ENCODE measurements around the gene PTEN. TPM values are rescaled to one million over a fixed set of nuclear protein-coding genes. Genes with fewer than 3 reads are reported as not detected.

Gene PTEN
- total RNA-seq, 1 experiment from 2014 or later = 45.6 TPM

DNA sequence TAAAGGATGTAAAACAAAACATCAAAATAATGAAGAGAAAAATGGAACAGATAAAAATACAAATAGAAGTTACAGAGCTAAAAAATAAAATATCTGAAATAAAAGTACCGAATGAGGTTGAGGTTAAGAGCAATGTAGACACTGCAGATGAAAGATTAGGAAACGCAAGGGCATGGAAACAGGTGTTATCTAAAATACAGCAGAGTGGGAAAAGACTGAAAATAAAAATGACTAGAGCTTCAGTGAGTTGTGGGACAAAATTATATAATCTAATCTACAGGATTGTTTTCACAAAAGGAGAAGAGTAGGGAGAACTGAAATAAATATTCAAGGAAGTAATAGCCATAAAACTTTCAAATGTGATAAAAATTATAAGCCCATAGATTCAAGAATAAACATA is 123.8 kb downstream of the PTEN start:
- in situ Hi-C loops (cut with HindIII; ENCODE audit: low pct_unique_long_range_greater_than_20kb, low sequenced_read_pairs) = no loop called here
- DNase-seq (ENCODE audit: low read depth) = no peak

DNA sequence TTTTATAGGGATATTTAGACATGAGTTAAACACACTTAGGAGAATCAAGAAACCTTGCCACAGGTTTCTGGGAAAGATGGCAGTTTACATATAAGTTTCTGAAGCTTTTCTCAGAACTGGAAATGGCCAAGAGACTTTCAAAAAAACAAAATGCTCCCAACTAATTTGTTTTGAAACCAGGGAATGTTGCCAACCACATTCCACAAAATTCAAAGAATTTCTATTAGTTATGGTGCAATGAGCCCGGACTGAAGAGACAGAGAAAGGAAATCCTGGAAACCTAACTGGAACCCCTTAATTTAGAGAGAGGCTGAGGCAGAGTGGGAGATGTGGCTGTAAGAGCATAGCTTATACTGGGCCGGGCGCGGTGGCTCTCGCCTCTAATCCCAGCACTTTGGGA is 128.5 kb downstream of the PTEN start:
- no peak for DNase-seq (ENCODE audit: low read depth)
- in situ Hi-C loops (cut with HindIII; ENCODE audit: low pct_unique_long_range_greater_than_20kb, low sequenced_read_pairs) = no loop called here

DNA sequence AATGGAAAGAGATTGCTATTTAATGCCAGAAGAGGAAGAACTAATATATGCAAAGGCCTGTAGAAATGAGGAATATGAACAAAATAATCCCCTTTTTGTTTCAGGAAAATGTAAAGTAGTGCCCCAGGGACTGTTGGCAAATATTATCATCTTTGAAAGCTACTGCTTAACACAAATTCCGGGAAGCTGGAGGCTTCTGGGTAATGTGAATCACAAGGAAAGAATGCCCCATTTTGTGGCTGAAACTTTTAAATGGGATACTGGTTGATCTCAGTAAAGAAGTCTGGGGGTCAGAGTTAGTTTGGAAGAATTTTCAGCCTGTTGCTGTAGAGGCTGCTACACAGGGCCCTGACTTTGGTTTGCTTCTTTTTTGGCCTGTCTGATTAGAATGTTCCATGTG is 141.0 kb downstream of the PTEN start:
- in situ Hi-C loops (cut with HindIII; ENCODE audit: low pct_unique_long_range_greater_than_20kb, low sequenced_read_pairs) = no loop called here
- no peak for DNase-seq (ENCODE audit: low read depth)

DNA sequence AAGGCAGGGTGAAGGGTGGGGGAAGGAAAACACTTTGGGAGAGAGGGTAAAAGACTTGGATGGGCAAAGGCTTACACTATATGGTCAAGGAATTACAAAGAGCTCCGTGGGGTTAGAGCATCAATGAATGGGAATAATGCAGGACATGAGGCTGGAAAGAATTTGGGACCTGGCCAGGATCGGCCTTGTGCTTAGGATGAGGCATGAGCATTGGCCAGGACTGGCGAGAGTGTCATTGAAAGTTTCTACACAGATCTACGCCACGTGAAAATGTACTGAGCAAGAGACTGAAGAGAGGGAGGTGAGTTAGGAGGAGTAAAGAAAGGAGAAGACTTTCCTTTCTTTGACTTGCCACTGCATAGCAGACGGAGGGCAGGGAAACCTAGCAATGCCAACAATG is 142.8 kb downstream of the PTEN start:
- in situ Hi-C loops (cut with HindIII; ENCODE audit: low pct_unique_long_range_greater_than_20kb, low sequenced_read_pairs) = no loop called here
- no peak for DNase-seq (ENCODE audit: low read depth)

DNA sequence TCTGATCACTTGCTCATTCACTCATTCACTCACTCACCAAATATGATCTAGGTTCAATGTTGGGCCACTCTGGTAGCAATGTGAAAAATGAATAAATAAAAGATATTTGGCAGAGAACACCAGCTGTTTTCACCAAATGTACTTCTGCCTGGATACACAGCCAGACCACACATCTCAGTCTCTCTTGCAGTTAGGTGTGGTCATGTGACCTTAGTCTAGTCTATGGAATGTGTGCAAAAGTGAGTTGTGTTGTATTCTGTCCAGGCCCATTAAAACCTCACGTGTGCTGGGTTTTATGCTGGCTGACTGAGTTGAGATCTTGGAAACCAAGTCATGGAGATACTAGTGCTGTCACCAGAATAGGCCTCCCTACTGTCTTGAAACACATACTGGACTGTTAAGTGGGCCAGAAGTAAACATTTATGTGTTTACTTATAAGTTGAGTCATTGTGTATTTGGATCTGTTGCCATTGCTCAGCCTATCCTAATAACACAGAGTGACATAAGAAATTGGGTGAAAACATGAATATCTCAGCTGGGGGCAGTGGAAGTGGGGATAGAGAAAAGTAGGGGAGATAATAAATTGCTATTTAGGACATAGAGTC is 145.5 kb downstream of the PTEN start:
- in situ Hi-C loops (cut with HindIII; ENCODE audit: low pct_unique_long_range_greater_than_20kb, low sequenced_read_pairs) = no loop called here
- no peak for DNase-seq (ENCODE audit: low read depth)

DNA sequence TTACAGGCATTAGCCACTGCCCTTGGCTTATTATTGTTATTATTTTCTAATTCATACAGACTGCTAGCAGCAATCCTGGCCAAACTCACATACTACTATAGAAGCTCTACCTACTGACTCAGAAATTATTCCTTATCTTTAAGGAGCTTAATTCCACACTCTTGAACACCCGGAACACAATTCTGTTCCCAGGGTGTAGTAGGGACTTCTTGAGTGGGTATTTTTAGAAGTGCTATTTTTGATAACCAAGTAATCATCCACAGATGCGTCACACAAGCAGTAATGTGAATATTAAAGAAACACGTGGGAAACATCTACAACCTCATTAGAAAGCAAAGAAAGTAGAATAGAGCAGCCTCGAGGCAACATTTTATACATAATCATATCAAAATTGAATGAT is 149.2 kb downstream of the PTEN start:
- in situ Hi-C loops (cut with HindIII; ENCODE audit: low pct_unique_long_range_greater_than_20kb, low sequenced_read_pairs) = no loop called here
- DNase-seq (ENCODE audit: low read depth) = no peak

DNA sequence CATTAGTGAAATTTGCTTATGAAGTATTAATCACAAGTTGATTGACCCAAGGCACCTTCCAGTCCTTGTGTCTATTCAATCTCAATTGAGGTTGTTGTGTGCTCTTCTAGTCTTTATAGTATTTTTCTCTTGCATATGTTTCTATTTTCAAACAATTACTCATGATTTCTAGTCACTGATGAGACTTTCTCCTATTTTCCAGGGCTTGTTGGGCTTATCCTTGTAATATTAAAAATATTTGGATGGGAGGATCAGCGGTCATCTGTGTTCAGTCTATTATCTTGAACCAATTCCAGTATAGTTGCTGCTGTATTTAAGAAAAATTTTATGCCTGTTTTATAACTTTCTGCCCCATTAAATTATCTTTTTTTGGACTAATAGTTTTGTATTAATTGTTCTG is 154.4 kb downstream of the PTEN start:
- DNase-seq (ENCODE audit: low read depth) = no peak
- in situ Hi-C loops (cut with HindIII; ENCODE audit: low pct_unique_long_range_greater_than_20kb, low sequenced_read_pairs) = no loop called here

DNA sequence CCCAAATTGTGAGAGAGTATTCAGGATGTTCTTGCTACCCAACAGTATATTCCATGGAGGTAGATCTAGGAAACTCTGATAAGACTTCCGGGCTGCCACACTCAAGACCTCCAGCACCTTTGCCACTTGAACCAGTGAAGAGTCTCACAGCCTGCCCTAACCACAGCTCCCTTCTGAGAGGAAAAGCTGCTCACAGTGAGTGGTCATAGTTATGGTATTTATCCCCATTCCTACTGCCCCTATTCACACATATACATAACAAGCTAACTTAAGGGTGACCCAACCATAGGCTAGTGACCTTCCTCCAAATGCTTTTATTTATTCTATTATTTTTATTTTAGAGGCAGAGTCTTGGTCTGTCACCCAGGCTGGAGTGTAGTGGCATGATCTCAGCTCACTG is 156.3 kb downstream of the PTEN start:
- DNase-seq (ENCODE audit: low read depth) = no peak
- in situ Hi-C loops (cut with HindIII; ENCODE audit: low pct_unique_long_range_greater_than_20kb, low sequenced_read_pairs) = no loop called here

Other genes starting within 250 kb of the PTEN start
- 77.9 and 83.8 TPM in 2 replicates for gene PAPSS2, start 203.7 kb upstream of the PTEN start, total RNA-seq (2014; rRNA removed; shearing (Covaris generic); ENCODE audit: low replicate concordance)
- 22.6 and 37.7 TPM in 2 replicates for gene ATAD1, start 45.4 kb upstream of the PTEN start, total RNA-seq (2014; rRNA removed; shearing (Covaris generic); ENCODE audit: low replicate concordance)
- gene KLLN, start 92 bp upstream of the PTEN start, total RNA-seq (2014; rRNA removed; shearing (Covaris generic); ENCODE audit: low replicate concordance) = 0.54 TPM in 1 of 2 replicates, not detected in the other

Measured in Caki2 (cell line).